ENCODE results near the gene MAST4. TPM values are rescaled to one million over a fixed set of nuclear protein-coding genes. Genes with fewer than 3 reads are reported as not detected.

Gene MAST4
- total and polyA plus RNA-seq, 2 donors from 2014 or later, result 27.3 to 31.4 TPM

DNA sequence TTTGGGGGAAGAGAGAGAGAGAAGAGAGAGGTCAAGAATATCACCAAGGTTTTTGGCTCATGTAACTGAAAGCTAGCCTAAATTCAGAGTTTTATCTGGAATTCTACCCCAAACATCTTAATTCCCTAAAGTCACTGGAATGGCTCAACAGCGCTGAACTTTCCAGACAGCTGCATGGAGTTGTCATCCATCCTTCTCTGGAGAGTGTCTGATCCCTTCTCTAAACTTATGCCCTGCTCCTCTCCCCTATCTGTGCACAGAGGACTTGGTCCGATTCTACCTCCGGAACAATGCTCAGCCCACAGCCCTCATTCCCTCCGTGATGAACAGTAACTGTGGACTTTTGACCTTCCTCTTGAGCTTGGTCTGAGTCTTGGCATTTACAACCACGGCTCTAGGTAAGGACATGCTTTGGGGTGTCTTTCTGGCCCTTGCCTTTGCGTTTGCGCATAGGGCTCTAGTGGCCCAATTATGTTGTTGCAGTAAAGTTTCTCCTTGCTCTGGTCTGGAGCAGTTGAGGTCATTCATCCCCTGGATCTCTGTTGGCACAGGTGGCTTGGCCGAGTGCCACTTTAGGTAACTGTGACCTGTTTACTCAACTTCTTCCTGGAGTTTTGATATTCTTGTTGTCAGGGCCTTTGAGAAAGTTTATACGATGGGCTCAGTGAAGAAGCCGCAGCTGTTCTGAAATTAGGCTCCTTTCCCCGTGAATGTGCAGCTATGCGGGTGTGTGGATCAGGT lies 618.7 kb downstream of the MAST4 start:
- no peak for DNase-seq
- no peaks in the 10 kb centered on the region for H3K9me3 ChIP-seq (ENCODE audit: control insufficient read depth in 2 of 3, insufficient read depth in 1 of 3, low read length in 3 of 3)
- peak overlapping the region in 1 of 3 donors; percentile 25 for H3K9ac ChIP-seq (ENCODE audit: low read length in 3 of 3)
- no peak for FAIRE-seq
- peak overlapping the region in 2 of 3 donors; percentile 10 to 44 for H3K4me3 ChIP-seq (ENCODE audit: low read length in 3 of 3)
- peaks cover 0 to 14% (median 12%) of the 10 kb centered on the region in 3 donors for H3K4me1 ChIP-seq (ENCODE audit: control insufficient read depth in 2 of 3, insufficient read depth in 2 of 3, low read depth in 1 of 3, low read length in 3 of 3)
- H3K27me3 ChIP-seq (ENCODE audit: control insufficient read depth, insufficient read depth, low read length), result no peaks in the 10 kb centered on the region
- TF ChIP-seq, protein P1, sequence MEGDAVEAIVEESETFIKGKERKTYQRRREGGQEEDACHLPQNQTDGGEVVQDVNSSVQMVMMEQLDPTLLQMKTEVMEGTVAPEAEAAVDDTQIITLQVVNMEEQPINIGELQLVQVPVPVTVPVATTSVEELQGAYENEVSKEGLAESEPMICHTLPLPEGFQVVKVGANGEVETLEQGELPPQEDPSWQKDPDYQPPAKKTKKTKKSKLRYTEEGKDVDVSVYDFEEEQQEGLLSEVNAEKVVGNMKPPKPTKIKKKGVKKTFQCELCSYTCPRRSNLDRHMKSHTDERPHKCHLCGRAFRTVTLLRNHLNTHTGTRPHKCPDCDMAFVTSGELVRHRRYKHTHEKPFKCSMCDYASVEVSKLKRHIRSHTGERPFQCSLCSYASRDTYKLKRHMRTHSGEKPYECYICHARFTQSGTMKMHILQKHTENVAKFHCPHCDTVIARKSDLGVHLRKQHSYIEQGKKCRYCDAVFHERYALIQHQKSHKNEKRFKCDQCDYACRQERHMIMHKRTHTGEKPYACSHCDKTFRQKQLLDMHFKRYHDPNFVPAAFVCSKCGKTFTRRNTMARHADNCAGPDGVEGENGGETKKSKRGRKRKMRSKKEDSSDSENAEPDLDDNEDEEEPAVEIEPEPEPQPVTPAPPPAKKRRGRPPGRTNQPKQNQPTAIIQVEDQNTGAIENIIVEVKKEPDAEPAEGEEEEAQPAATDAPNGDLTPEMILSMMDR (IDR thresholded peaks at IDR 0.05; ENCODE audit: borderline replicate concordance, extremely low read depth, insufficient read depth), result no peak
- intact Hi-C loops (cut with DNase I), result loop anchor here (10.0 kb wide), 1 partner anchor 50 kb away; no protein-coding TSS in a partner anchor
- peak overlapping the region; percentile 60 to 66 for H3K27ac ChIP-seq (ENCODE audit: low read depth in 2 of 2, low read length in 2 of 2)
- no peaks in the 10 kb centered on the region for H3K36me3 ChIP-seq (ENCODE audit: control insufficient read depth in 2 of 3, insufficient read depth in 3 of 3, low read length in 3 of 3)

DNA sequence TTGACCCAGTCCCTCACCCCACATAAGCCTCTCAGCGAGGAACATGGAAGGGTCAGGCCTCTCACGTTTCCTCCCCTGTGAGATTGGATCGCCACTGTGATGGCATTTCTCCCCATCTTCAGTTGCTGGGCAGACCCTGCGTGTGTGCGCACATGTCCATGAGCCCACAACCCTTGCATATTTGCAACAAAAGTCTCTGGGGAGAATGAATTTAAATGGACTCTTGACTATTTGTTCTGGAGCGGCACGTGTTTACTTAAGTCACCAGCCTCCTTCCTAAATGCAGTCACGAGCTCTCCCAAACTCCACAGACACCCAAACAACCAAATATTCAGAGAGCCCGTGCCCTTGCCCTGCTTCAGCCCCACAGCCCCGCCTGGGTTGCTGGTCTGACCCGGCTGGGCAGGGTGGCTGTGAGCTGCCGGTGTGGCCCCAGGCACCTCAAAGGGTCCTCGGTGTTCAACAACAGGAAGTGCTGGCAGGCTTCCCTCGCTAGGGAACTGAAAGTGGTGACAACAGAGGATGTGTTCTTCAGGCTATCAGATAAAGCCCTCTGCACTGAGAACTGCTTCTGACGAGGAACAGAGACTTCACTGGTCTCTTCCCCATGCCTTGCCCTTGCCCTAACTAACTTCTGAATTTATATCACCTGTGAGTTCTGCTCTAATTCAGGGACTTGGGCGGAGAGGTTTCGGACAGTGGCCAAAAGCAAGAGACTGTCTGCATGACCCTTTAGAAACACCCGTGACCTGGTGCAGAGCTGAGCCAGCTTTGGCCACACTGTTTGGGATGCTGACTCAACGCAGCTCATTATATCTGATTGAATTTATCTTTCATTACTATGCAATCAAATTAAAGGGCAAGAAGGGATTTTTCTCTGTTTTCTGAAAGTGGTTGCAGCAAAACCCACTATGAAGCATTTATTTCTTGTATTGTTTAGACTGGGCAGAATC lies 619.6 kb downstream of the MAST4 start:
- DNase-seq (peak in 4 of 5 donors; percentile 36 to 95 (median 60)), FAIRE-seq (no peak)
- Histone ChIP-seq H3K36me3 (ENCODE audit: control insufficient read depth in 2 of 3, insufficient read depth in 3 of 3, low read length in 3 of 3) (no peaks in the 10 kb centered on the region), H3K4me1 (ENCODE audit: control insufficient read depth in 2 of 3, insufficient read depth in 2 of 3, low read depth in 1 of 3, low read length in 3 of 3) (peaks cover 0 to 14% (median 12%) of the 10 kb centered on the region in 3 donors), H3K9ac (ENCODE audit: low read length in 3 of 3) (peak overlapping the region in 1 of 3 donors; percentile 56), H3K4me3 (ENCODE audit: low read length in 3 of 3) (peak overlapping the region in 1 of 3 donors; percentile 44), H3K27me3 (ENCODE audit: control insufficient read depth, insufficient read depth, low read length) (no peaks in the 10 kb centered on the region), H3K9me3 (ENCODE audit: control insufficient read depth in 2 of 3, insufficient read depth in 1 of 3, low read length in 3 of 3) (no peaks in the 10 kb centered on the region), H3K27ac (ENCODE audit: low read depth in 2 of 2, low read length in 2 of 2) (peak overlapping the region; percentile 60 to 66)
- TF ChIP-seq, protein P1 (IDR thresholded peaks at IDR 0.05; ENCODE audit: borderline replicate concordance, extremely low read depth, insufficient read depth), result no peak
- intact Hi-C loops (cut with DNase I), result loop anchor here (10.0 kb wide), 1 partner anchor 51 kb away; no protein-coding TSS in a partner anchor

DNA sequence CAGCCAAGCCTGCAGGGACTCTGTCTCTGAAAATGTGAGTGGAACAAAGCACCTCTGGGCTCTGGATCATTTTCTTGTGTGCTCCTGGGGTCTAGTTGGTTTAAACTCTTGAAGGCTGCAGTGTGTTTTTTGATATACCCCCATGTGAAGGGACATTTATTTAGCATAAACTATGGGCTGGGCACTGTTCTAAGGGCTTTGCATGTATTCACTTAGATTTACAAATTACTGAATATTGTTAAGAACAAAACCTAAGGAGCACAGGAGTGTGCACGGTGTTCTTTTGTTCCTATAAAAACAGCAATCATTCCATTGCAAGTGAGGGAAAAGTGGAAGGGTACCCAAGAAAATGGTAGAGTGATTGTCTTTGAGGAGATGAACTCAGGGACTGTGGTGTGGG lies 620.4 kb downstream of the MAST4 start:
- TF ChIP-seq, protein P1 (IDR thresholded peaks at IDR 0.05; ENCODE audit: borderline replicate concordance, extremely low read depth, insufficient read depth), result no peak
- DNase-seq (no peak), FAIRE-seq (no peak)
- peaks cover 0 to 14% (median 12%) of the 10 kb centered on the region in 3 donors for H3K4me1 ChIP-seq (ENCODE audit: control insufficient read depth in 2 of 3, insufficient read depth in 2 of 3, low read depth in 1 of 3, low read length in 3 of 3)
- H3K27ac ChIP-seq (ENCODE audit: low read depth in 2 of 2, low read length in 2 of 2), result peak overlapping the region in 1 of 2 donors; percentile 29
- no peaks in the 10 kb centered on the region for H3K27me3 ChIP-seq (ENCODE audit: control insufficient read depth, insufficient read depth, low read length)
- no peak overlapping the region for H3K4me3 ChIP-seq (ENCODE audit: low read length in 3 of 3)
- no peaks in the 10 kb centered on the region for H3K36me3 ChIP-seq (ENCODE audit: control insufficient read depth in 2 of 3, insufficient read depth in 3 of 3, low read length in 3 of 3)
- intact Hi-C loops (cut with DNase I), result loop anchor here (10.0 kb wide), 1 partner anchor 52 kb away; no protein-coding TSS in a partner anchor
- H3K9me3 ChIP-seq (ENCODE audit: control insufficient read depth in 2 of 3, insufficient read depth in 1 of 3, low read length in 3 of 3), result no peaks in the 10 kb centered on the region
- H3K9ac ChIP-seq (ENCODE audit: low read length in 3 of 3), result no peak overlapping the region
